Measurements from ENCODE around the gene SMARCAL1.

DNA sequence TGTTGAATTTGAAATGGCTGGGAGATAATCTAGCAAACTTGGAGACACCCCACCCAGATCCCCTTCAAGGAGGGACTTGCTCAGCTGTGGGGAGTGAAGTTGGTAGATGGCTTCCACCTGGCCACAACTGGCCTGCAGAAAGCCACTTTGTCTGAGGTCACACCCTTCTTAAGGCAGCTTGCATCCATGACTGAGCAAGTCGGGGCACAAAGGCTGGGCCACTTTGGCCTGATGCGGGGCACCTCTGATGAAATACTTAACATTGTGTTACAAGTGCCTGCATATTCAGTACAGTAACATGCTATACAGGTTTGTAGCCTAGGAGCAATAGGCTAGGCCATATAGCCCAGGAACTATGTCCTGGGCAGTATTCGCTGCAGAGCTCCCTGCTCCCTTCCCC lies 73.0 kb downstream of the SMARCAL1 start:
- TF ChIP-seq, protein P1, sequence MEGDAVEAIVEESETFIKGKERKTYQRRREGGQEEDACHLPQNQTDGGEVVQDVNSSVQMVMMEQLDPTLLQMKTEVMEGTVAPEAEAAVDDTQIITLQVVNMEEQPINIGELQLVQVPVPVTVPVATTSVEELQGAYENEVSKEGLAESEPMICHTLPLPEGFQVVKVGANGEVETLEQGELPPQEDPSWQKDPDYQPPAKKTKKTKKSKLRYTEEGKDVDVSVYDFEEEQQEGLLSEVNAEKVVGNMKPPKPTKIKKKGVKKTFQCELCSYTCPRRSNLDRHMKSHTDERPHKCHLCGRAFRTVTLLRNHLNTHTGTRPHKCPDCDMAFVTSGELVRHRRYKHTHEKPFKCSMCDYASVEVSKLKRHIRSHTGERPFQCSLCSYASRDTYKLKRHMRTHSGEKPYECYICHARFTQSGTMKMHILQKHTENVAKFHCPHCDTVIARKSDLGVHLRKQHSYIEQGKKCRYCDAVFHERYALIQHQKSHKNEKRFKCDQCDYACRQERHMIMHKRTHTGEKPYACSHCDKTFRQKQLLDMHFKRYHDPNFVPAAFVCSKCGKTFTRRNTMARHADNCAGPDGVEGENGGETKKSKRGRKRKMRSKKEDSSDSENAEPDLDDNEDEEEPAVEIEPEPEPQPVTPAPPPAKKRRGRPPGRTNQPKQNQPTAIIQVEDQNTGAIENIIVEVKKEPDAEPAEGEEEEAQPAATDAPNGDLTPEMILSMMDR (IDR thresholded peaks at IDR 0.05), result no peak
- no peak for TF ChIP-seq EZH2 (IDR thresholded peaks at IDR 0.05; ENCODE audit: borderline replicate concordance, insufficient read depth, low read depth, low read length, poor library complexity, severe bottlenecking)

Data from B cell (primary cell).